ENCODE results near the gene DCX. TPM values are rescaled to one million over a fixed set of nuclear protein-coding genes. Genes with fewer than 3 reads are reported as not detected.
"Not testable (repeated sequence)": the region's sequence is repeated elsewhere in the genome, so short reads cannot be mapped to it uniquely, and the experiment has no call there.

The DCX gene
- polyA plus RNA-seq, 6 donors from 2014 or later: not detected

DNA sequence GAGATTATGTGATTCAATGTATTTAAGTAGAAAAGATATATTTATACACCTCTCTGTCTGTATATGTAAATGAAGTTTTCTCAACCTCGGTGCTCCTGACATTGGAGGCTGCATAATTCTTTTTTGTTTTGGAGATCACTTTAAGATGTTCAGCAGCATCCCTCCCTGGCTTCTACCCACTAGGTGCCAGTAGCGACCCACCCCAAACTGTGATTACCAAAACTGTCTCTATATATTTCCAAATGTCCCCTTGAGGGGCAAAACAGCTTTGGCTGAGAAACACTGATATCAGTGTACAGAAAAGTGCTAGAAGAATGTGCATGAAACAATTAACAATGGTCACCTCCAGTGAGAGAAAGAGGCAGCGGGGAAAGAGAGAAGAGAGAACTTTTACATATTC is 51.2 kb downstream of the DCX start:
- ATAC-seq (ENCODE audit: low read depth in 2 of 2): no peak
- no peaks in the 10 kb centered on the region for H3K27me3 Mint-ChIP-seq
- peaks cover 0 to 1% (median 0%) of the 10 kb centered on the region in 7 donors for H3K9me3 Mint-ChIP-seq
- H3K4me1 Mint-ChIP-seq: no peaks in the 10 kb centered on the region
- no peaks in the 10 kb centered on the region for H3K36me3 Mint-ChIP-seq
- H3K27ac Mint-ChIP-seq: no peak overlapping the region
- no peak overlapping the region for H3K4me3 Mint-ChIP-seq
- no peak for DNase-seq

DNA sequence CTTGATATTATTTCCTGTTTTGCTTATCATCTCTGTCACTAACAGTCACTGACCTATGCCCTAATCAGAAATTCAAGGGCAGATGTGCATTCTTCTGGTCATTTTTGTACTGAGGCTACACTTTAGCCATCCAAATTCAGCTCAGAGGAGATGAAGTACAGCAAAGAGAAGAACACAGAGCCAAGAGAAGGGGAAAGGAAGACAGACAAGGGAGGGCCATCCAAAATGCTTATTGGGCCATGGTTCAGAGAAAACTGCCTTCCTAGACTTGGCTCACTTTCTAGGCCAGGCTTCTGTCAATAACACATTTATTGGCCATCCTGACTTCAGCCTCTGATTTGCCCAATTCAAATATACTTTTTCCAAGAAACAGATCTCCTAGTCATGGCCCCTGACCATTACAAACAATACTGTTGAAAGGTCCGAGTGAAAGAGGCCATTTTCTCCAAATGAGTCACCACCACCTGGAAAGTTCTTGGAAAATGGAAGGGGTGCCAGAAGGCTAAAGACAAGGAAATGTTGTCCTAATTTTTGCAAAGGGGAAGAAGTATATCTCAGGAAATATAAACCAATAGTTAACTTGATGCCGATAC is 56.4 kb downstream of the DCX start:
- DNase-seq: no peak
- H3K9me3 Mint-ChIP-seq: peaks cover 0 to 5% (median 0%) of the 10 kb centered on the region in 7 donors

DNA sequence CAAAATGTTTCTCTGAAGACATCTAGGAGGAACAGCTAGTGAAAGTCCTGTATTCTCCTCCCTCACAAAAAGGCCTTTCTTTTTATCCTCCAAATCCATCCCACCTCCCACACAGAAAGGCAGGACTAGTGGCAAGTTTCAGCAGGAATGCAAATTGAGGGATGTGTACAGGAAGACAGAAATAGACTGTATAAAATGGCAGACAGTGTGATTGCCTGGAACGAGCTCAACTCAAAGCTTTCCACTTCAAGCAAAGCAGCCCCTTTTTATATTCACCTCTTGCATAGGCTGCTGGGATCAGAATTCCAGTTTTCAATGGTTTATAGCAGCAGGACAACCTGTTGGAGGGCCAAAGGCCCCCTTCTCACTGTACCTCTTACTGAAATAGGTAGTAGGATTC is 57.5 kb downstream of the DCX start:
- Mint-ChIP-seq H3K27ac (no peak overlapping the region), H3K36me3 (no peaks in the 10 kb centered on the region), H3K27me3 (peaks cover 0 to 9% (median 0%) of the 10 kb centered on the region in 3 donors), H3K4me1 (no peaks in the 10 kb centered on the region), H3K9me3 (peaks cover 0 to 5% (median 3%) of the 10 kb centered on the region in 7 donors), H3K4me3 (no peak overlapping the region)
- no peak for ATAC-seq (ENCODE audit: low read depth in 2 of 2)
- no peak for DNase-seq

More for the DNA sequence above, 56.4 kb downstream of the DCX start:
- H3K36me3 Mint-ChIP-seq: no peaks in the 10 kb centered on the region
- H3K27me3 Mint-ChIP-seq: no peaks in the 10 kb centered on the region
- no peaks in the 10 kb centered on the region for H3K4me1 Mint-ChIP-seq
- no peak for ATAC-seq (ENCODE audit: low read depth in 2 of 2)
- H3K4me3 Mint-ChIP-seq: no peak overlapping the region
- H3K27ac Mint-ChIP-seq: no peak overlapping the region

DNA sequence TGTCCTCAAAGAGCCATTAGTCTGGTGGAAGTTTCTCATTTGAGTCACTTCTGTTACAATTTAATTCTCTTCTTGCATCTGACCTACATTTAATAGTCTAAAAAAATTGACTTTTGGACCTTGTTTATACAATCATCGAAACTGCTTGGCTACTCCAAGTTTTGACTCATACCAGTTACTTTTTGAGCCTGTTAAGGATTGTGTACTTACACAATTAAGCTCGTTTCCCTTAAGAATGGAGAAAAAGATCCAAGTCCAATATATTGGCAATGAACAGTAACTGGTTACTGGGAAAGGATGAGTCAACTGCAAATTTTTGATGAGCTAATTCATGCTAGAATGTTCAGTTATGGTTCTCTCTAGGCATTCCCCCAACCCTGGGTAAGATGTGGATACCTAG is 58.2 kb downstream of the DCX start:
- peaks cover 0 to 5% (median 3%) of the 10 kb centered on the region in 7 donors for H3K9me3 Mint-ChIP-seq
- DNase-seq (no peak), ATAC-seq (ENCODE audit: low read depth in 2 of 2) (no peak)
- no peaks in the 10 kb centered on the region for H3K4me1 Mint-ChIP-seq
- H3K4me3 Mint-ChIP-seq: no peak overlapping the region
- H3K27ac Mint-ChIP-seq: no peak overlapping the region
- no peaks in the 10 kb centered on the region for H3K36me3 Mint-ChIP-seq
- H3K27me3 Mint-ChIP-seq: peaks cover 0 to 9% (median 0%) of the 10 kb centered on the region in 3 donors

DNA sequence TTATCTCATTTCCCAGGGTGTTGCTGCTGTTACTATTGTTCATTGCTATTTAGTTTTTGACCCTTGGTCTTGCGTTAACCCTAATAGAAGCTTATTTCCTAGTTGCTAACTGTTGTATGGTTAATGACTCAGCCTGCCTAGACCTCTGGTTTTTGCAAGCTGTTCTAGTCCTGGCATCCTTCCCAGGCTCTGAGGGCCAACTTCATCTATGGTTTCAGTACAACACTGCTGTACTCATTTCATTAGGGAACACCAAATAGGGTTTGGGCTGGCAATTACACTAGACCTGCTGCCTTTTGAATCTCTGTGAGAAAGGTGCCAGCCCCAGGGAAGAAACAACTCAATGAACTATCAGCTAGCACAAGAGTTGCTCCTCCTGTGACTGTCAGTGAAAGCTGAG is 59.6 kb downstream of the DCX start:
- H3K4me1 Mint-ChIP-seq: no peaks in the 10 kb centered on the region
- H3K36me3 Mint-ChIP-seq: no peaks in the 10 kb centered on the region
- no peak for ATAC-seq (ENCODE audit: low read depth in 2 of 2)
- peaks cover 0 to 9% (median 0%) of the 10 kb centered on the region in 3 donors for H3K27me3 Mint-ChIP-seq
- H3K4me3 Mint-ChIP-seq: no peak overlapping the region
- H3K9me3 Mint-ChIP-seq: peaks cover 0 to 11% (median 3%) of the 10 kb centered on the region in 7 donors
- H3K27ac Mint-ChIP-seq: peak overlapping the region in 1 of 6 donors; percentile 26
- DNase-seq: no peak

DNA sequence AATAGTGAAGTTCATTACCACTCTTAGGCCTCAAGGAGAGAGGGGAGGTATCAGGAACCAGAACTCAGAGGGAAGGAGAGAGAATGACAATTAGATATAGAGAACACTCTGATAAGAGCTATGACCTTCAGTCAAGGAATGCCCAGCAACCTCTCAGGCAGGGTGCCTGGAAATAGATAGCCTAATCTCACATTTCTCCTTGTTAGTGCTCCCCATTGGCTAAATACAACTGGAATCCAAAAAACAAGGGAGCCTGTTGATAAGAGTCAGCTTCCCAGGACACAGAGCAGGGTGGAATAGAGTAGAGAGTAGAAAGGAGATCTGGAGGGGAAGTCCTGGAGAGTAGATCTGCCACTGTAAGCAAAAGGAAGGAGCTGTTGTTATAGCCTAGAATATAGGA is 62.1 kb downstream of the DCX start:
- H3K27me3 Mint-ChIP-seq: peaks cover 0 to 9% (median 0%) of the 10 kb centered on the region in 3 donors
- no peak overlapping the region for H3K4me3 Mint-ChIP-seq
- no peak overlapping the region for H3K27ac Mint-ChIP-seq
- DNase-seq (no peak), ATAC-seq (ENCODE audit: low read depth in 2 of 2) (no peak)
- no peaks in the 10 kb centered on the region for H3K36me3 Mint-ChIP-seq
- peaks cover 4 to 13% (median 7%) of the 10 kb centered on the region in 7 donors for H3K9me3 Mint-ChIP-seq
- H3K4me1 Mint-ChIP-seq: no peaks in the 10 kb centered on the region

DNA sequence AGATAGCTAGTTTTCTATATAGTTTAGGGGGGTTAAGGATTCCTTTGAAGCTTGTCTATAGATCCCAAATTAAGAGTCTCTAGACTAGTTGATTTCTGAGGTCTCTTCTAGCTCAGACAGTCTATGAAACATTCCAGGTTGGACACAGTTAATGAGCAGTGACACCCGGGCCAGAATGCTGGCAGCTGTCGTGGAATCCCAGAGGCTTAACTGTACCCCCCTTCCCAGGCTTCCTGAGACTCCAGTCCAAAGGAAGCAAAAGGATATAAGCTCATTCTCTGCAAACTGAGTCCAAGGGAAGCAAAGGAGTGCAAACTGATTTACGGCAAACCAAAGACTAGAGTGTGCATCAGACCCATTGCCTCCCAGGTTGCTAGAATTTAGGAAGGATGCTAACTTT is 62.9 kb downstream of the DCX start:
- Mint-ChIP-seq H3K27me3 (peaks cover 0 to 9% (median 0%) of the 10 kb centered on the region in 3 donors), H3K36me3 (no peaks in the 10 kb centered on the region), H3K4me1 (no peaks in the 10 kb centered on the region), H3K9me3 (peaks cover 5 to 20% (median 7%) of the 10 kb centered on the region in 7 donors), H3K27ac (no peak overlapping the region), H3K4me3 (no peak overlapping the region)
- DNase-seq (no peak), ATAC-seq (ENCODE audit: low read depth in 2 of 2) (no peak)

DNA sequence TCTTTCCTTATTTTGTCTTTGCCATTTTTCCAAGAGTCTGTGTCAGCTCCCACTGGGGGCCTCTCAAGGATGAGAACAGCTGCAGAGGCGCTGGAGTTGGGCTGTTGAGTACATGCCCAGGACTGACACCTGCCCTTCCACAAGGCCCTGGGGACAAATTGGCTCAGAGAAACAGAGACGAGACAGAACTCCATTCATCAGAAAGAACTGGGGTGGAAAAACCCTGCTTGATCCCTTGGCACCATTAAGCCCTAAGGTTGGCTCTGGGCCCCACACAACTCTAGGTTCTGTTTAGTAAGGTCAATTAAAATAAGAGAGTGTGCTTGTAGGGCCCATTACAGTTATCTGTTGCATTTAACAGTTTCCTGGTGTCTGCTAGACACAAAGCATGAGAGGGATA is 63.6 kb downstream of the DCX start:
- H3K9me3 Mint-ChIP-seq: peaks cover 5 to 20% (median 7%) of the 10 kb centered on the region in 7 donors
- no peak overlapping the region for H3K4me3 Mint-ChIP-seq
- no peaks in the 10 kb centered on the region for H3K36me3 Mint-ChIP-seq
- H3K4me1 Mint-ChIP-seq: no peaks in the 10 kb centered on the region
- H3K27me3 Mint-ChIP-seq: peaks cover 0 to 9% (median 0%) of the 10 kb centered on the region in 3 donors
- DNase-seq: no peak
- no peak for ATAC-seq (ENCODE audit: low read depth in 2 of 2)
- H3K27ac Mint-ChIP-seq: no peak overlapping the region

DNA sequence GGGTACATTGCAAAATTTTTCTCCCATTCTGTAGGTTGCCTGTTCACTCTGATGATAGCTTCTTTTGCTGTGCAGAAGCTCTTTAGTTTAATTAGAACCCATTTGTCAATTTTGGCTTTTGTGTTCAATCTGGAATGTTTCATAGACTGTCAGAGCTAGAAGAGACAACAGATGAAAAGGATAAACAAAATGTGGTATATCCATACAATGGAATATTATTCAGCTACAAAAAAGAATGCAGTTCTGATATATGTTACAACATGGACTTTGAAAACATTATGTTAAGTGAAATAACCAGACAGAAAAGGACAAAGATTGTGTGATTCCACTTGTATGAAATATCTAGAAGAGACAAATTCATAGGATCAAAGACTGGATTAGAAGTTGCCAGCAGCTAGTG is 65.8 kb downstream of the DCX start:
- H3K9me3 Mint-ChIP-seq: peaks cover 5 to 18% (median 7%) of the 10 kb centered on the region in 7 donors
- H3K27me3 Mint-ChIP-seq: peaks cover 0 to 12% (median 0%) of the 10 kb centered on the region in 3 donors
- not testable (repeated sequence) for H3K27ac Mint-ChIP-seq; H3K36me3 Mint-ChIP-seq; ATAC-seq (ENCODE audit: low read depth in 2 of 2); H3K4me3 Mint-ChIP-seq; H3K4me1 Mint-ChIP-seq; DNase-seq

DNA sequence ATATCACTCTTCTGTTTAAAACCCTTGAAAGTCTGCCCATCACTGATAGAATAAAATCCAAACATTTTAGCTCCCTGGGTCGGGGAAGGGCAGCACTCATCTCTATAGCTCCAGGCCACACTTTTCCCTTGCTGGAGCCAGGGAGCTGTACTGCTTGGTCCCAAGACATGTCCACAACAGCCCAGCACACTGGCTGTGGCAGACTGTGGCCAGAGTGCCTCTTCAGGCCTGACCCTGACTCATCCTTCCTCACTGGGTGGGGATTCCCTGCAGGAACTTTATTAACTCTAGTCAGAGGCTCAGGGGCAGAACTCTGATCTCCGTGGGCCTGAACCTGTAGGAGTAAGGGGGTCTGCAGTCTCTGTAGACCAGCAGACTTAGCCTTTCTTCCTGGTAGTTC is 71.9 kb downstream of the DCX start:
- Mint-ChIP-seq H3K4me1 (no peaks in the 10 kb centered on the region), H3K4me3 (no peak overlapping the region), H3K27ac (no peak overlapping the region), H3K27me3 (peaks cover 0 to 13% (median 0%) of the 10 kb centered on the region in 3 donors), H3K9me3 (peaks cover 0 to 11% (median 5%) of the 10 kb centered on the region in 7 donors), H3K36me3 (no peaks in the 10 kb centered on the region)
- ATAC-seq (ENCODE audit: low read depth in 2 of 2) (no peak), DNase-seq (no peak)

DNA sequence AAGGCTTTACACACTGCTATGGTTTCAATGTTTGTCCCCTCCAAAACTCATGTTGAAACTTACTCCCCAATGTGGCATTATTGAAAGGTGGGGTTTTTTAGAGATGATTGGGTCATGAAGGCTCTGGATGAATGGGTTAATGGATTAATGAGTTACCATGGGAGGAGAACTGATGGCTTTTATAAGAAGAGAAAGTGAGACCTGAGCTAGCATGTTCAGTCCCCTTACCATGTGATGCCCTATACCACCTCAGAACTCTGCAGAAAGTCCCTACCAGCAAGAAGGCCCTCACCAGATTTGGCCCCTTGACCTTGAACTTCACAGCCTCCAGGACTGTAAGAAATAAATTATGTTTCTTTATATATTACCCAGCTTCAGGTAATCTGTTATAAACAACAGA is 72.8 kb downstream of the DCX start:
- no peak for DNase-seq
- H3K27me3 Mint-ChIP-seq: peaks cover 0 to 13% (median 0%) of the 10 kb centered on the region in 3 donors
- no peak for ATAC-seq (ENCODE audit: low read depth in 2 of 2)
- no peaks in the 10 kb centered on the region for H3K36me3 Mint-ChIP-seq
- no peak overlapping the region for H3K27ac Mint-ChIP-seq
- no peaks in the 10 kb centered on the region for H3K4me1 Mint-ChIP-seq
- no peak overlapping the region for H3K4me3 Mint-ChIP-seq
- peaks cover 0 to 7% (median 4%) of the 10 kb centered on the region in 7 donors for H3K9me3 Mint-ChIP-seq

DNA sequence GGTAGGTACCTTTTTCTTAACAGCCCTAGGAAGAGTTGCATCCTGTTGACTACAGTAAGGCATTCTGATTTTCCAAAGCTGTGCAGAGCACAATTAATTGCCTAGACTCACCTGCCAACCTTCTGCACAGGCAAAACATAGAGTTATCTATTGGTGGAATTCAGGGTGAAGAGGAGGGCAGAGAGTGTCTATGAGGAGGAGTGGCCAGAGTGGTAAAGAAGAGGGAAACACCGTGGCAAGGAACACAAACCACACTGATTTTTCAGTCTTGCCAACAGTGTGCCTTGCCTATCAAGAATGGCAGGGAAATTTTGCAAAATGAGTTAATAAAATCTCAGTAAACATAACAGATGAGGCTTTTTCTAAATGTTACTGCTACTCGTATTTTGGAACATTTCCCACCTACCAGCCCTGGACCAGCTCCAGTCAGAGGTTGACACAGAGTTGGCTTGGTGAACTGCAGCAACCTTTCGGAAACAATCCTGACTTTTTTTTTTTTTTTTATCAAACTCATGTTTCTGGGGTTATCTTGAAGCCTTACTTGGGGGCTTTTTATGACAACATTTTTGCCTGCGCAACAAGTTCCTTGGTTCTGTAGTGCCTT is 73.8 kb downstream of the DCX start:
- Mint-ChIP-seq H3K9me3 (peaks cover 0 to 7% (median 4%) of the 10 kb centered on the region in 7 donors), H3K27ac (no peak overlapping the region), H3K4me1 (no peaks in the 10 kb centered on the region), H3K27me3 (peaks cover 0 to 13% (median 0%) of the 10 kb centered on the region in 3 donors), H3K4me3 (no peak overlapping the region), H3K36me3 (no peaks in the 10 kb centered on the region)
- DNase-seq (no peak), ATAC-seq (ENCODE audit: low read depth in 2 of 2) (no peak)

DNA sequence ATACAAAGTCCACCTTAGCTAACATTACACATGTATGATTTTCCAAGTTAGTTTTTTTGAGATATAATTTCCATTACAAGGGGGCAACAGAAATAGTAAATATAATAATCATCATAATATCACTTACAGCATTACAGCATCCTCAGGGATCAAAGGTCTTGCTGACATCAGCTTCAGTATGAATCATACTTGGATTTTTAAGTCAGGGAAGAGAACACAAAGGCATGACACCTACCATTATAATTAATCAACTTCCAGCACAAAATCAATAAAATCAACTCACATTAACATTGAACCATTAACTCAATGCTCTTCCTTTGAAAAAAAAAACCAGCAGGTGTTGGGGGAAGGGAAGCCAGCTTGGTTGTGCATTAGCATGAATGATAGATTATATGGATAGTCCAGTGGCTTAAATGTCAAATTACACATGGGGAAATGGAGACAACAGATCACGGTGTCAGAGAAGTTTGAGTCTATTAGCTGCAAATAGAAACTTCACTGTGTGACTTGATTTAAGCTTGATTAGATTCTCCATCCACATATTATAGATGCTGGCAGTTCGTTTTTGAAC is 74.8 kb downstream of the DCX start:
- no peak for DNase-seq

DNA sequence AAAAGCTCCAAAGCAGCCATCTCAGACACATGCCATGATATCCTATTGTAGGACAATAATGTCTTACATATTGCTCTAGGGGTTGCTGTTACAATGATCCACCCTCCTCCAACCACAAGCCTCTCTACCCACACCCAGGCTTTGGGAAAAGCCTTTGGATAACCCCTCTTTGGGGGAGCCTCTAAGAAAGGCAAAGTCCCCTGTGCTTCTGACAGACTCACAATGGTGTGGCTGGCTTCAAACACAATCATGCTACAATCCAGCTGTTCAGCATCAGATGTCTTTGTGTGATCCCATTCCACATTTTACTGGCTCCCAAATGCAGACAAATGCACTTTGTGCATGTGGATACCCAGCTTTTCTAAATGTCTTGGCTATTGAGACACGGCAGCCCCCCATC is 75.9 kb downstream of the DCX start:
- DNase-seq: no peak
- H3K9me3 Mint-ChIP-seq: peaks cover 0 to 5% (median 3%) of the 10 kb centered on the region in 7 donors

More for the DNA sequence above, 74.8 kb downstream of the DCX start:
- peaks cover 0 to 13% (median 0%) of the 10 kb centered on the region in 3 donors for H3K27me3 Mint-ChIP-seq
- no peaks in the 10 kb centered on the region for H3K4me1 Mint-ChIP-seq
- no peak overlapping the region for H3K27ac Mint-ChIP-seq
- H3K4me3 Mint-ChIP-seq: no peak overlapping the region
- H3K9me3 Mint-ChIP-seq: peaks cover 0 to 5% (median 3%) of the 10 kb centered on the region in 7 donors
- H3K36me3 Mint-ChIP-seq: no peaks in the 10 kb centered on the region
- ATAC-seq (ENCODE audit: low read depth in 2 of 2): no peak

More for the DNA sequence above, 75.9 kb downstream of the DCX start:
- Mint-ChIP-seq H3K27ac (no peak overlapping the region), H3K27me3 (peaks cover 0 to 9% (median 0%) of the 10 kb centered on the region in 3 donors), H3K36me3 (no peaks in the 10 kb centered on the region), H3K4me3 (no peak overlapping the region), H3K4me1 (no peaks in the 10 kb centered on the region)
- ATAC-seq (ENCODE audit: low read depth in 2 of 2): no peak

Data from naive B cell (primary cell).